ENCODE measurements around the gene STK11IP.

DNA sequence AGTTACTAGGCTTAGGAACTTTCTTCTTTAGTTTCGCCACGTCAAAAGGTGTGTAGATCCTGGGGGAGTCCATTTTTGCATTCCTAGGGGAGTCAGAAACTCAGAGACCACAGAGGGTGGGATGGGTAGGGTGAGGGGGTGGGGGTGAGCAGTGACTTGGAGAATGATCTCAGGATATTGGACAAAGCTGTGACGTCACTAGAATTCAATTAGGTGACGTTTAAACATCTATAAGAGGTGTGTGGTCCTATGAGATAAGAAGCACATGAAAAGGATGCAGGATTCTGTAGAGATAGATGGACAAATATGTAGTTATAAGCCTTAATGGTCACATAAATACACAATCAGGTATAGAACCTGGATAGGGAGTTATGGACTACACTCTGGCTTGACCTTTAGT is 51.3 kb downstream of the STK11IP start:
- no peak for TF ChIP-seq POLR2A (IDR thresholded peaks at IDR 0.05)
- TF ChIP-seq, protein P1, sequence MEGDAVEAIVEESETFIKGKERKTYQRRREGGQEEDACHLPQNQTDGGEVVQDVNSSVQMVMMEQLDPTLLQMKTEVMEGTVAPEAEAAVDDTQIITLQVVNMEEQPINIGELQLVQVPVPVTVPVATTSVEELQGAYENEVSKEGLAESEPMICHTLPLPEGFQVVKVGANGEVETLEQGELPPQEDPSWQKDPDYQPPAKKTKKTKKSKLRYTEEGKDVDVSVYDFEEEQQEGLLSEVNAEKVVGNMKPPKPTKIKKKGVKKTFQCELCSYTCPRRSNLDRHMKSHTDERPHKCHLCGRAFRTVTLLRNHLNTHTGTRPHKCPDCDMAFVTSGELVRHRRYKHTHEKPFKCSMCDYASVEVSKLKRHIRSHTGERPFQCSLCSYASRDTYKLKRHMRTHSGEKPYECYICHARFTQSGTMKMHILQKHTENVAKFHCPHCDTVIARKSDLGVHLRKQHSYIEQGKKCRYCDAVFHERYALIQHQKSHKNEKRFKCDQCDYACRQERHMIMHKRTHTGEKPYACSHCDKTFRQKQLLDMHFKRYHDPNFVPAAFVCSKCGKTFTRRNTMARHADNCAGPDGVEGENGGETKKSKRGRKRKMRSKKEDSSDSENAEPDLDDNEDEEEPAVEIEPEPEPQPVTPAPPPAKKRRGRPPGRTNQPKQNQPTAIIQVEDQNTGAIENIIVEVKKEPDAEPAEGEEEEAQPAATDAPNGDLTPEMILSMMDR (IDR thresholded peaks at IDR 0.05), result no peak
